ENCODE results near the gene CYRIA. TPM values are rescaled to one million over a fixed set of nuclear protein-coding genes. Genes with fewer than 3 reads are reported as not detected.

CYRIA gene
- total RNA-seq, 1 donor from 2014 or later, result 11.1 TPM

GRCh38 chr2:16619576-16620245, 45.9 kb downstream of the CYRIA start:
- DNase-seq (ENCODE audit: low read depth, low spot score), result no peak
- H3K27ac Mint-ChIP-seq (ENCODE audit: unreplicated experiment), result peak overlapping the region; percentile 20
- H3K27me3 Mint-ChIP-seq (ENCODE audit: low read depth), result no peaks in the 10 kb centered on the region

GRCh38 chr2:16617282-16618266, 48.1 kb downstream of the CYRIA start:
- peak; percentile 25 for DNase-seq (ENCODE audit: low read depth, low spot score)
- peak; percentile 62 for TF ChIP-seq CTCF (conservative IDR thresholded peaks at IDR 0.05)
- H3K27me3 Mint-ChIP-seq (ENCODE audit: low read depth), result no peaks in the 10 kb centered on the region
- no peaks in the 10 kb centered on the region for H3K9me3 Mint-ChIP-seq
- H3K36me3 Mint-ChIP-seq (ENCODE audit: low read depth), result peaks cover 3% of the 10 kb centered on the region
- H3K27ac Mint-ChIP-seq (ENCODE audit: unreplicated experiment), result no peak overlapping the region
- peaks cover 18% of the 10 kb centered on the region for H3K4me1 Mint-ChIP-seq
- H3K4me3 Mint-ChIP-seq, result no peak overlapping the region

More at GRCh38 chr2:16619576-16620245, 45.9 kb downstream of the CYRIA start:
- no peaks in the 10 kb centered on the region for H3K9me3 Mint-ChIP-seq
- TF ChIP-seq CTCF (conservative IDR thresholded peaks at IDR 0.05), result no peak
- no peak overlapping the region for H3K4me3 Mint-ChIP-seq
- peaks cover 32% of the 10 kb centered on the region for H3K4me1 Mint-ChIP-seq
- H3K36me3 Mint-ChIP-seq (ENCODE audit: low read depth), result peaks cover 12% of the 10 kb centered on the region

All from neural crest cell (in vitro differentiated cells).